RWPE1 (cell line): ENCODE measurements around the gene DCUN1D4.

ENCODE experiments used
- CTCF ChIA-PET: fragments of 350-600 bp; sonication (Branson Sonifier 250); formaldehyde crosslinking; extraction: SDS; loops from one replicate; lab custom pipeline; 2021; lab: Yijun Ruan, JAX
- POLR2A ChIA-PET: fragments of 400-600 bp; formaldehyde crosslinking; extraction: SDS; loops from one replicate; lab custom pipeline; 2020; ENCODE audit warnings: antibody characterized with exemption; ENCODE audit not compliant: low non-redundant PET; lab: Yijun Ruan, JAX
- DNase-seq: peaks from one replicate; pipeline ENCODE4 v3.0.0; 2012; ENCODE audit warnings: low spot score
- H3K27ac ChIP-seq: fragments of 450-650 bp; 2 replicates; pipeline ENCODE4 v1.5.1; 2017
- TF ChIP-seq, protein P1 (sequence below): fragments of 450-650 bp; conservative IDR thresholded peaks from 2 replicates; pipeline ENCODE4 v1.5.1; 2017; ENCODE audit warnings: low read depth, mild to moderate bottlenecking

DCUN1D4 gene

DNA sequence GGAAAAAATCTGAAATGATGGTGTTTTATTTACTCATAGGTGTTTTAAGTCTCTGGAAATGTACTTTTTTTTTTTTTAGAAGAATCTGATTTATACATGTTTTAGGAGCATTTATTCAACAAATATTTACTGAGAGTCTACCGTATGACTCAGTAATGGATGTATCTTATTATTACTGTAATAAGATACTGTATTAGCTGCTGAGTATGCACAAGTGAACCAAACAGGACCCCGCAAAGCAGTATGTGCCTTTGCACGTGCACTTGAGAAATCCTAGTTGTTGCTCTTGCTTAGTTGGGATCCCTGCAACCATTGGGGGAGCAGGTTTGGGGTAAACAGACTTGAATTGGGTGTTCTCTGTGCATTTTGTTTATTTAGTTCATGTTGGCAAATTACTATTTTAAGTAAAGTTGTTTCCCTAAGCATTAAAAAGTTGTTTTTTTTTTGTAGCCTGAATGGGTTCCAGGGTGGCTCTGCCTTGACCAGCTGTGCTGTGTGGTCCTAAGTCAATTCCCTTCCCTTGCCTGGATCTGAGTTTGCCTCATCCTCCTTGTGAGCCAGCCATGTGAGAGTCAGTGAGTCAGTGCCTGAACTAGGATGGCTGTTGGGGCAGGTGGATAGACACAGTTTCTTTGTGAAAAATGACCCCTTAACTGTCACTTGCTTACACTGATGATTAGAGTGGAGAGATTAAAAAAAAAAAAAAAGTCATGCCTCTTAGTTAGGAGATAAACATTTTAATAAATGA lies 27.7 kb downstream of the DCUN1D4 start:
- TF ChIP-seq, protein P1, sequence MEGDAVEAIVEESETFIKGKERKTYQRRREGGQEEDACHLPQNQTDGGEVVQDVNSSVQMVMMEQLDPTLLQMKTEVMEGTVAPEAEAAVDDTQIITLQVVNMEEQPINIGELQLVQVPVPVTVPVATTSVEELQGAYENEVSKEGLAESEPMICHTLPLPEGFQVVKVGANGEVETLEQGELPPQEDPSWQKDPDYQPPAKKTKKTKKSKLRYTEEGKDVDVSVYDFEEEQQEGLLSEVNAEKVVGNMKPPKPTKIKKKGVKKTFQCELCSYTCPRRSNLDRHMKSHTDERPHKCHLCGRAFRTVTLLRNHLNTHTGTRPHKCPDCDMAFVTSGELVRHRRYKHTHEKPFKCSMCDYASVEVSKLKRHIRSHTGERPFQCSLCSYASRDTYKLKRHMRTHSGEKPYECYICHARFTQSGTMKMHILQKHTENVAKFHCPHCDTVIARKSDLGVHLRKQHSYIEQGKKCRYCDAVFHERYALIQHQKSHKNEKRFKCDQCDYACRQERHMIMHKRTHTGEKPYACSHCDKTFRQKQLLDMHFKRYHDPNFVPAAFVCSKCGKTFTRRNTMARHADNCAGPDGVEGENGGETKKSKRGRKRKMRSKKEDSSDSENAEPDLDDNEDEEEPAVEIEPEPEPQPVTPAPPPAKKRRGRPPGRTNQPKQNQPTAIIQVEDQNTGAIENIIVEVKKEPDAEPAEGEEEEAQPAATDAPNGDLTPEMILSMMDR: no peak
- DNase-seq: no peak
- H3K27ac ChIP-seq: no peak overlapping the region
- ChIA-PET POLR2A (no interaction called here), CTCF (no interaction called here)

DNA sequence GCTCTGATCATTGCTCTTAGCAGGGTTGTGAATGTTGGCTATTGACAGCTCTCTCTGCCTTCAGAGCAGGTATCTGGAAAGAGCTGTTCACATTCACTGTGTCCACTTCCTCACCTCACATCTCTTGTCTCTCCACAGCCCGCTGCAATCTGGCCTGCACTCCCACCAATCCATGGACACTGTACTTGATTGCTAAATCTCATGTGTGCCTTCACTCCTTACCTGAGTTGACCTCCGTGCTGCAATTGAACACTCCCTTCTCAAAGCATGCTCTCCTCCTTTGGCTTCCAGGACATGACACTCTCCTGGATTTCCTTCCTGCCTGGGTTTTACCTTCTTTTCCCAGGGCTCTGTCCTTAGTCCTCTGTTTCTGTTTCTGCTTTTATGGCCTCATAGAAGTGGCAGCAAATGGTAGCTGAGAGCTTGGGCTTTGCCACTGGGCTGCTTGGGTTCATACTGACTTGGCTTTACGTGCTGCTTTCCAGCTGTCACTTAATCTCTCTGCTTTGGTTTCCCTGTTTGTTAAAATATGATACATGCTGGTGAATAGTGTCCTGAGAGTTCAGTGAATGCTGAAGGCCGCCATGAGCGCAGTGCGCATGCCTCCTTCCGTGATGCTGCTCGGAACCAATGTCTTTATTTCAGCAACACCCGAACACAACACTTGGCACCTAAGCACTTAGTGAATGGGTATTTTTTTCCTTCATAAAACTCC lies 29.5 kb downstream of the DCUN1D4 start:
- DNase-seq: no peak
- TF ChIP-seq, protein P1: no peak
- POLR2A ChIA-PET: no interaction called here
- H3K27ac ChIP-seq: no peak overlapping the region
- CTCF ChIA-PET: no interaction called here

DNA sequence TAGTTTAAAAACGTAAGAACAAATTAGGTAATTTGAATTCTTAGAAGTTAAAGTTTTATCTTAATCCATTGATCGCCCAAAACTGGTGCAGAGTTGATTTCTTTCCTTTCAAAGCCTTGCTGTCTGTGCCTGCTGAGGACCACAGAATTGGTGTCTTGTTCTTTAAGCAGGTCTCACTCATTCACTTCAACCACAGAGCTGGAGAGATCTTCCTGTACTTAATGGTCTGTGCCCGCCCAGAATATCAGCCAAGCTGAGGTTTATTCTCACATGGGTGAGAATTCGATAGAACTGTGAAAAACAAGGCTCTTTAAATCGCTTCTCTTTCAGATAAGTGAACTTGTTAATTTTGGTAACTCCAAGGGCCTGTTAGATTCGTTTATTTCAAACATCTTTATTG lies 31.6 kb downstream of the DCUN1D4 start:
- POLR2A ChIA-PET: no interaction called here
- TF ChIP-seq, protein P1: no peak
- no peak overlapping the region for H3K27ac ChIP-seq
- DNase-seq: no peak
- CTCF ChIA-PET: no interaction called here

DNA sequence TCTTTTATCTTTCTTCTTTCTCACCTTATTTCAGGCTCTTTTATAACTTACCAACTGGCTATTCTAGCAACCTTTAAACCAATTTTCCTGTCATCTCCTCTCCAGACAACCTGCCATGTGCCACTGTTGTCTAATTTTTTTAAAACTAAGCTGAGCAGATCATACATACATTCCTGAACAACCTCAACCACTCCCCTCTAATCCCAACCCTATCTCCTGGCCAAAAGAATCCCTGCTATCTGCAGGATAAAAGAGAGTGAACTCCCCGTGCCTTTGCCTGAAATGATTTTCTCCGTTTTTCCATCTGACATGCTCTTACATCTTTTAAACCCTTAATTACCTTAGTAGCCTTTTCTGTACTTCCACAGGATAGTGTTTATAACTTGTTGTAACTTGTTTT lies 35.5 kb downstream of the DCUN1D4 start:
- DNase-seq: no peak
- ChIA-PET CTCF (no interaction called here), POLR2A (no interaction called here)
- H3K27ac ChIP-seq: no peak overlapping the region
- TF ChIP-seq, protein P1: no peak

DNA sequence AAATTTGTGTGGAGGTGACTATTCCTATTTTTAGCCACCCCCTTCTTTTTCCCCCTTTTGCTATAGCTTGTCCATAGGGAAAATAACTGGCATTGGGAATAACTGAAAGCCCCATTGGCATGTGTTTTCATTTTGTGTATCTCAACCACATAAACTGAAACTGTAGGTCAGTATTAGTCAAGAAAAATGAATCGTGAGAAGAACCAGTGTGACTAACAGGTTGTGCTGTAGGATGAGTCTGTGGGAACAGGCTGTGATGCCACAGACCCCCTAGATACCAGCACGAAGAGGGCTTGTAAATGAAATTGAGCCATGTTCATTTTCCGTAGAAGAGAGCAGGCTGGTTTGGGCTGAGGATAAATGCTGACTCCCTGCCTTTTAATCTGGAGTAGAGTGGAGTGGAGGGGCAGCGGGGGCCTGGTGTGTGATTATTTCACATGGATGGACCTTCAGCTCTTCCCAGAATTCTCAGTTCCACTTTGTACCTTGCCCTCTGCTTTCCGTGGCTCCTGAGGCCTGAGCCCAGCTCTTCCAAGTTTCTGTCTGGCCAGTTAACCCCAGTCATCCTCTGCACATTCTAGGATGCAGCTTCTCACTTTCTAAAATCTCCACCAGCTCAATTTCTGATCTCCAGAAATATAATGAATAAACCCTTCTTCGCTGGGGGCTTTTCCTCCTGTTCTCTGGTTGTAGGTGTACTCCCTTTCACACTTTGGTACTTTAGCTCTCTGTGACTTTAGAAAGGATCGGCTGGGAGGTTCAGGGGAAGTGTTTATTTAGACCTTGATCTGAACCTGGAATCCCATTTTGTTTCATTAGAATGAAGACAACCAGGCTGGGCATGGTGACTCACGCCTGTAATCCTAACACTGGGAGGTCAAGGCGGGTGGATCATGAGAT lies 37.3 kb downstream of the DCUN1D4 start:
- TF ChIP-seq, protein P1: no peak
- no peak for DNase-seq
- POLR2A ChIA-PET: no interaction called here
- CTCF ChIA-PET: interaction anchor here (0.8 kb wide), 1 partner anchor 11 kb away, joined by 3 read pairs; no protein-coding TSS in a partner anchor
- H3K27ac ChIP-seq: no peak overlapping the region

DNA sequence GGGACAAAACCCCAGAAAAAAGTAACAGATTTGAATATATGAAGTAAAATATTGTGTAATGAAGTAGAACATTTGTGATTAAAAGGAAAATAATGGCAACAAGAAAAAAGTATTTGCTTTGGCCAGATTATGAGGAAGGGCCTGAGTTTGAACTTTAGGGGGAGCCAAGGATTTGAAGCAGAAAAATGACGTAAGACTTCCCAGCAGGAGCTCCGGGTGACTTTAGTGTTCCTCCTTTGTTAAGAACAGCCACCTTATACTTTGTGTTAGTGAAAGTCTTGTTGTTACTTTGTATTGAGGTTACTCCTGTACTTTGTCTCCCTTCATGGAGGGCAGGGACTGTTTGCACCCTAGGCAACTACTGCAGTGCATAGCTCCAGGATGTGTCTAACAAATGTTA lies 41.1 kb downstream of the DCUN1D4 start:
- TF ChIP-seq, protein P1: no peak
- no peak overlapping the region for H3K27ac ChIP-seq
- POLR2A ChIA-PET: no interaction called here

More for the DNA sequence above, 41.1 kb downstream of the DCUN1D4 start:
- CTCF ChIA-PET: interaction anchor here (1.0 kb wide), 1 partner anchor 14 kb away, joined by 5 read pairs; no protein-coding TSS in a partner anchor
- DNase-seq: no peak
